Neuronal stem cell (in vitro differentiated cells): ENCODE data around the gene SVIL.
"Not testable (repeated sequence)": the region's sequence is repeated elsewhere in the genome, so short reads cannot be mapped to it uniquely, and the experiment has no call there.

Experiments
- DNase-seq: peaks from one replicate; pipeline ENCODE4 v3.0.0-alpha.2; 2013; ENCODE audit warnings: low spot score
- H2AFZ ChIP-seq: one replicate; pipeline ENCODE4 v1.6.1; 2013; ENCODE audit warnings: mild to moderate bottlenecking, low read length, inconsistent platforms
- H2AK5ac ChIP-seq: 2 replicates; pipeline ENCODE4 v1.6.1; 2013; ENCODE audit warnings: low read depth, mild to moderate bottlenecking, inconsistent platforms, low read length, moderate library complexity, mixed read lengths
- H2BK120ac ChIP-seq: 2 replicates; pipeline ENCODE4 v1.6.1; 2013; ENCODE audit warnings: low read depth, mild to moderate bottlenecking, inconsistent platforms, low read length, moderate library complexity, mixed read lengths
- H2BK12ac ChIP-seq: one replicate; pipeline ENCODE4 v1.6.1; 2013; ENCODE audit warnings: low read length, inconsistent platforms
- H2BK15ac ChIP-seq: 2 replicates; pipeline ENCODE4 v1.6.1; 2013; ENCODE audit warnings: mild to moderate bottlenecking, low read length, inconsistent platforms, mixed read lengths
- H2BK5ac ChIP-seq: one replicate; pipeline ENCODE4 v1.6.1; 2013; ENCODE audit warnings: inconsistent platforms, mild to moderate bottlenecking, low read length, moderate library complexity
- H3K14ac ChIP-seq: one replicate; pipeline ENCODE4 v1.6.1; 2013; ENCODE audit warnings: low read length, inconsistent platforms
- H3K18ac ChIP-seq: 2 replicates; pipeline ENCODE4 v1.6.1; 2013; ENCODE audit warnings: low read length, inconsistent platforms
- H3K23ac ChIP-seq: 2 replicates; pipeline ENCODE4 v1.6.1; 2013; ENCODE audit warnings: low read depth, mild to moderate bottlenecking, mixed read lengths, low read length, inconsistent platforms; ENCODE audit not compliant: poor library complexity
- H3K27ac ChIP-seq: replicated peaks from 3 replicates; pipeline ENCODE4 v1.5.1; 2013; ENCODE audit warnings: low read length, inconsistent platforms
- H3K27me3 ChIP-seq, 3 experiments: 2 replicates each; pipeline ENCODE4 v1.6.1; 2013; ENCODE audit warnings: low read length in 3 of 3, mild to moderate bottlenecking in 2 of 3, inconsistent platforms in 1 of 3, low read depth in 1 of 3, mixed read lengths in 1 of 3, moderate library complexity in 1 of 3; ENCODE audit not compliant: control insufficient read depth in 3 of 3, insufficient read depth in 3 of 3
- H3K36me3 ChIP-seq, 2 donors: replicated peaks in 1 of 2; 2 replicates each; pipeline ENCODE4 v1.6.1; 2013; ENCODE audit warnings: low read length in 2 of 2; ENCODE audit not compliant: control insufficient read depth in 2 of 2, insufficient read depth in 2 of 2
- H3K4ac ChIP-seq: 2 replicates; pipeline ENCODE4 v1.6.1; 2013; ENCODE audit warnings: inconsistent platforms, mild to moderate bottlenecking, low read length, moderate library complexity
- H3K4me1 ChIP-seq, 2 donors: 1 replicate in 1 of 2; 2 replicates in 1 of 2; pipeline ENCODE4 v1.6.1; 2013; ENCODE audit warnings: low read length in 2 of 2, low read depth in 1 of 2; ENCODE audit not compliant: control insufficient read depth in 2 of 2, insufficient read depth in 1 of 2
- H3K4me2 ChIP-seq: one replicate; pipeline ENCODE4 v1.6.1; 2013; ENCODE audit warnings: mild to moderate bottlenecking, low read length, inconsistent platforms; ENCODE audit not compliant: insufficient read depth, poor library complexity, severe bottlenecking
- H3K4me3 ChIP-seq, 2 donors: 2 replicates each; pipeline ENCODE4 v1.5.1; 2013; ENCODE audit warnings: low read length in 2 of 2, mild to moderate bottlenecking in 2 of 2, inconsistent platforms in 1 of 2, moderate library complexity in 1 of 2
- H3K79me1 ChIP-seq: one replicate; pipeline ENCODE4 v1.6.1; 2013; ENCODE audit warnings: low read depth, mild to moderate bottlenecking, inconsistent platforms, low read length, moderate library complexity
- H3K9ac ChIP-seq: one replicate; pipeline ENCODE4 v1.6.1; 2013; ENCODE audit warnings: mild to moderate bottlenecking, low read depth, low read length, inconsistent platforms; ENCODE audit not compliant: poor library complexity
- H3K9me3 ChIP-seq, 2 donors: replicated peaks in 1 of 2; 2 replicates each; pipeline versions ENCODE3 to v1.6.1; 2013; ENCODE audit warnings: low read length in 2 of 2, mild to moderate bottlenecking in 2 of 2, inconsistent platforms in 1 of 2, low read depth in 1 of 2, mixed read lengths in 1 of 2, moderate library complexity in 1 of 2; ENCODE audit not compliant: control insufficient read depth in 2 of 2, insufficient read depth in 1 of 2
- H4K8ac ChIP-seq: one replicate; pipeline ENCODE4 v1.6.1; 2013; ENCODE audit warnings: low read depth, mild to moderate bottlenecking, inconsistent platforms, low read length, moderate library complexity
- H4K91ac ChIP-seq: one replicate; pipeline ENCODE4 v1.6.1; 2013; ENCODE audit warnings: low read length, low read depth, mild to moderate bottlenecking, inconsistent platforms; ENCODE audit not compliant: poor library complexity
- WGBS, 2 donors: extraction: QIAGEN DNeasy Blood & Tissue Kit; methylation state at CpG; one replicate each; pipeline ENCODE4 v1.1.7; 2013; ENCODE audit warnings: missing lambda C conversion rate in 2 of 2, mixed read lengths in 1 of 2; ENCODE audit not compliant: insufficient read length in 2 of 2, insufficient replicate concordance in 1 of 2; ENCODE audit errors: extremely low coverage in 2 of 2; 5-methylcytosine and 5-hydroxymethylcytosine counted together

SVIL gene

GRCh38 chr10:29578457-29578856 lies 56.3 kb downstream of the SVIL start:
- no peak overlapping the region for H3K9ac ChIP-seq
- H3K23ac ChIP-seq = no peak overlapping the region
- H2AK5ac ChIP-seq = no peak overlapping the region
- H4K8ac ChIP-seq = no peak overlapping the region
- H2BK5ac ChIP-seq = no peak overlapping the region
- H3K4me1 ChIP-seq = no peaks in the 10 kb centered on the region
- no peaks in the 10 kb centered on the region for H3K9me3 ChIP-seq
- no peak for DNase-seq
- WGBS, 2 donors = no CpG with 5 or more reads among the region's 3 CpGs
- H3K14ac ChIP-seq = no peak overlapping the region
- no peak overlapping the region for H3K4me3 ChIP-seq
- no peak overlapping the region for H2BK12ac ChIP-seq
- no peak overlapping the region for H3K4me2 ChIP-seq
- H3K36me3 ChIP-seq = peaks cover 0 to 2% of the 10 kb centered on the region in 2 donors
- no peak overlapping the region for H2BK120ac ChIP-seq
- no peak overlapping the region for H3K18ac ChIP-seq
- no peak overlapping the region for H2AFZ ChIP-seq
- no peaks in the 10 kb centered on the region for H3K27me3 ChIP-seq
- no peak overlapping the region for H3K27ac ChIP-seq
- H3K79me1 ChIP-seq = peaks cover 6% of the 10 kb centered on the region
- no peak overlapping the region for H3K4ac ChIP-seq
- no peak overlapping the region for H2BK15ac ChIP-seq
- no peak overlapping the region for H4K91ac ChIP-seq

GRCh38 chr10:29576681-29577080 lies 58.1 kb downstream of the SVIL start:
- Histone ChIP-seq H2BK120ac (no peak overlapping the region), H3K27me3 (no peaks in the 10 kb centered on the region), H3K4me3 (no peak overlapping the region), H3K23ac (no peak overlapping the region), H3K4me1 (no peaks in the 10 kb centered on the region), H2BK5ac (no peak overlapping the region), H3K14ac (no peak overlapping the region), H2BK15ac (no peak overlapping the region), H3K4me2 (no peak overlapping the region), H3K27ac (no peak overlapping the region), H3K4ac (no peak overlapping the region), H3K36me3 (peaks cover 0 to 2% of the 10 kb centered on the region in 2 donors), H2BK12ac (no peak overlapping the region), H2AK5ac (no peak overlapping the region), H3K18ac (no peak overlapping the region), H2AFZ (no peak overlapping the region), H3K79me1 (peaks cover 3% of the 10 kb centered on the region), H4K8ac (no peak overlapping the region), H3K9ac (no peak overlapping the region), H3K9me3 (no peaks in the 10 kb centered on the region), H4K91ac (no peak overlapping the region)
- no CpG with 5 or more reads among the region's 8 CpGs for WGBS, 2 donors
- no peak for DNase-seq

GRCh38 chr10:29575098-29575455 lies 59.7 kb downstream of the SVIL start:
- DNase-seq = no peak
- no peak overlapping the region for H3K18ac ChIP-seq
- no peak overlapping the region for H2AFZ ChIP-seq
- no peak overlapping the region for H3K9ac ChIP-seq
- no peak overlapping the region for H2BK120ac ChIP-seq
- H3K14ac ChIP-seq = no peak overlapping the region
- no CpG with 5 or more reads among the region's 2 CpGs for WGBS, 2 donors
- H3K4me2 ChIP-seq = no peak overlapping the region
- peaks cover 3% of the 10 kb centered on the region for H3K79me1 ChIP-seq
- H3K4ac ChIP-seq = no peak overlapping the region
- no peak overlapping the region for H2AK5ac ChIP-seq
- H4K8ac ChIP-seq = no peak overlapping the region
- H2BK15ac ChIP-seq = no peak overlapping the region
- no peaks in the 10 kb centered on the region for H3K27me3 ChIP-seq
- no peak overlapping the region for H4K91ac ChIP-seq
- H3K9me3 ChIP-seq = no peaks in the 10 kb centered on the region
- H2BK5ac ChIP-seq = no peak overlapping the region
- H3K4me1 ChIP-seq = no peaks in the 10 kb centered on the region
- H3K4me3 ChIP-seq = no peak overlapping the region
- H3K36me3 ChIP-seq = peaks cover 0 to 2% of the 10 kb centered on the region in 2 donors
- H3K27ac ChIP-seq = no peak overlapping the region
- H3K23ac ChIP-seq = no peak overlapping the region
- H2BK12ac ChIP-seq = no peak overlapping the region

GRCh38 chr10:29574212-29575097 lies 60.3 kb downstream of the SVIL start:
- H2BK5ac ChIP-seq, H4K91ac ChIP-seq, H2AK5ac ChIP-seq, H3K9ac ChIP-seq, H3K23ac ChIP-seq, H2BK120ac ChIP-seq, H3K18ac ChIP-seq, H3K36me3 ChIP-seq, H4K8ac ChIP-seq, H3K14ac ChIP-seq, H2BK12ac ChIP-seq, H3K4me2 ChIP-seq, H2BK15ac ChIP-seq, H3K4me1 ChIP-seq, H3K27me3 ChIP-seq, H3K4ac ChIP-seq, H3K9me3 ChIP-seq, H3K4me3 ChIP-seq, DNase-seq, H3K27ac ChIP-seq, H3K79me1 ChIP-seq, H2AFZ ChIP-seq: not testable (repeated sequence)
- no CpG with 5 or more reads among the region's 10 CpGs for WGBS, 2 donors
